ENCODE measurements around the gene SLC35E1. TPM values are rescaled to one million over a fixed set of nuclear protein-coding genes. Genes with fewer than 3 reads are reported as not detected.

Gene SLC35E1
- polyA plus RNA-seq, 1 of the 3 experiments (the other 2 are of a cell fraction) = 23.5 TPM

DNA sequence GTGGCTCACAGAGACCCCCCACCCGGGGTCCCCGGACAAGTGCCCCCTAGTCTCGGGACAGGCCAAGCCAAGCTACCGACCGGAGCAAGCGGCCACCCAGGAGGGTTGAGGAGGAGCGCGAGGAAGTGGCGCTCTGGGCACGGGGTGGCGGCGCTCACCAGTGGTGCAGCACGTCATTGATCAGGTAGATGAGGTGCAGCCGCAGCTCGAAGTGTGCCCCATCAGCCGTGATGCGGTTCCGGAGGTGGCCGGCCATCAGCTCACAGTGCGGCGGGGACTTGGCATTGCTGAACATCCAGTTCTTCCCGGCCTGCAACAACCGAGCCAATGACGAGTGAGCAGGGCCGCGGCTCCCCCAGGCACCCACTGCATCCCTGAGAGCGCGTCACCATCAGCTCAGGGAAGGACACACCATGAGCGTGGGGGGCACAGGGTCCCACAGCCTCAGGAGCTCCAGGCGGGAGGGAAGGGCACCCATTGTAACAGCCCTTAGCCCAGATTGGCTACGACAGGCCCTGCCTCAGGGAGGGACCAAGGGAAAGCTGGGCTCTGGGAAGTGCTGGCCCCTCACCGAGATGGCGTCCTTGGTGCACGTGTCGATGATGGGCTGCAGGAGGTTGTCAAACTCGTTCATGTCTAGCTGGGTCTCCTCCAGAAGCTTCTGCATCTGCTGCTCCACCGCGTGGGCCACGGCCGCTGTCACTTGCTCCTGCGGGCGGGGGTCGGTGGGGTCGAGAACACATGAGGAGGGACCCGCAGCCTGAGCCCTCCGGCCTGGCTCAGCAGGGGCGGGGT, 39.6 kb downstream of the SLC35E1 start:
- Histone ChIP-seq H3F3A (replicated peaks; ENCODE audit: insufficient read depth) (no peaks in the 10 kb centered on the region), H3K4me2 (no peak overlapping the region), H3K4me1 (ENCODE audit: control insufficient read depth in 1 of 2, insufficient read depth in 2 of 2, low read depth in 1 of 2, low read length in 1 of 2) (no peaks in the 10 kb centered on the region; a peak in 1 of 4 replicates), H3K9me3 (no peaks in the 10 kb centered on the region), H3K79me2 (ENCODE audit: insufficient read depth) (peaks cover 45% of the 10 kb centered on the region), H3K36me3 (replicated peaks in 1 of 2; ENCODE audit: control insufficient read depth in 1 of 2, insufficient read depth in 2 of 2, low read length in 1 of 2) (peaks cover 19 to 78% of the 10 kb centered on the region in 2 experiments), H3K9ac (no peak overlapping the region), H3K9me2 (no peaks in the 10 kb centered on the region), H3K27me3 (ENCODE audit: insufficient read depth) (no peaks in the 10 kb centered on the region), H3K4me3 (ENCODE audit: low read depth in 2 of 2, low read length in 1 of 2) (no peak overlapping the region), H2AFZ (ENCODE audit: low read depth) (no peak overlapping the region), H4K20me1 (ENCODE audit: insufficient read depth) (peaks cover 33% of the 10 kb centered on the region), H3K27ac (ENCODE audit: low read depth in 2 of 2, low read length in 1 of 2) (no peak overlapping the region)
- ChIA-PET POLR2A (interaction anchor here (0.9 kb wide), 1 partner anchor 16 kb away, joined by 4 read pairs; no protein-coding TSS in a partner anchor), CTCF (no interaction called here)
- no peak for TF ChIP-seq IRF3 (IDR thresholded peaks at IDR 0.05; ENCODE audit: low read depth, low read length)
- no peak for TF ChIP-seq CHD2 (IDR thresholded peaks at IDR 0.05; ENCODE audit: low read length, partially characterized antibody)
- TF ChIP-seq NFIC (IDR thresholded peaks at IDR 0.05; ENCODE audit: borderline replicate concordance) = no peak
- no peak for TF ChIP-seq SIN3A (IDR thresholded peaks at IDR 0.05; ENCODE audit: borderline replicate concordance, low read depth, low read length)
- TF ChIP-seq JUND (IDR thresholded peaks at IDR 0.05) = no peak
- no peak for TF ChIP-seq RCOR1 (IDR thresholded peaks at IDR 0.05; ENCODE audit: low read length)
- no peak for TF ChIP-seq MEF2A (IDR thresholded peaks at IDR 0.05; ENCODE audit: borderline replicate concordance, low read depth)
- TF ChIP-seq GABPA (IDR thresholded peaks at IDR 0.05; ENCODE audit: low read depth) = no peak
- no peak for TF ChIP-seq RFX5 (IDR thresholded peaks at IDR 0.05; ENCODE audit: low read length)
- TF ChIP-seq ZBTB33 (IDR thresholded peaks at IDR 0.05; ENCODE audit: borderline replicate concordance, low read depth) = no peak
- no peak for TF ChIP-seq RXRA (IDR thresholded peaks at IDR 0.05; ENCODE audit: borderline replicate concordance, low read depth)
- WGBS (ENCODE audit: low lambda C conversion rate) = 96% methylated on average over 23 of the region's 47 CpGs
- no peak for DNase-seq

DNA sequence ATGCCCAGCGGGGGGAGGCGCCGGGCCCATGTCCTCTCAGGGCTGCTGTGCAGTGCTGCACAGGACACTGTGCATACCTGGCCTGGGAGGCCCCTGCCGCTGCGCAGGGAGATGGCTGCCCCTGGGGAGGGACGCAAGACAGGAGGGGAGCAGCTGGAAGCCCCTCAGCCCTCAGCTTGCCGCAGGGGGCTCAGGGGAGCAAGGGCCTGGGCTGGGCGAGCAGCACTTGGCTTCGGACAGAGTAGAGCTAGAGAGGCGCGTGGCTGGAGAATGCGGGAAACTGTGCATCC, 40.9 kb downstream of the SLC35E1 start:
- Histone ChIP-seq H4K20me1 (ENCODE audit: insufficient read depth) (peaks cover 19% of the 10 kb centered on the region), H3K4me2 (no peak overlapping the region), H3K9ac (no peak overlapping the region), H3K79me2 (ENCODE audit: insufficient read depth) (peaks cover 33% of the 10 kb centered on the region), H3F3A (replicated peaks; ENCODE audit: insufficient read depth) (no peaks in the 10 kb centered on the region), H3K9me2 (no peaks in the 10 kb centered on the region), H3K27ac (ENCODE audit: low read depth in 2 of 2, low read length in 1 of 2) (no peak overlapping the region), H3K27me3 (ENCODE audit: insufficient read depth) (no peaks in the 10 kb centered on the region), H3K4me1 (ENCODE audit: control insufficient read depth in 1 of 2, insufficient read depth in 2 of 2, low read depth in 1 of 2, low read length in 1 of 2) (no peaks in the 10 kb centered on the region), H3K36me3 (replicated peaks in 1 of 2; ENCODE audit: control insufficient read depth in 1 of 2, insufficient read depth in 2 of 2, low read length in 1 of 2) (peaks cover 28 to 80% of the 10 kb centered on the region in 2 experiments), H3K4me3 (ENCODE audit: low read depth in 2 of 2, low read length in 1 of 2) (no peak overlapping the region), H2AFZ (ENCODE audit: low read depth) (no peak overlapping the region), H3K9me3 (no peaks in the 10 kb centered on the region)
- DNase-seq = no peak
- POLR2A ChIA-PET = no interaction called here
- CTCF ChIA-PET = no interaction called here
- 97% methylated on average over 12 of the region's 12 CpGs for WGBS (ENCODE audit: low lambda C conversion rate)
- TF ChIP-seq GABPA (IDR thresholded peaks at IDR 0.05; ENCODE audit: low read depth) (no peak), EZH2phosphoT487 (IDR thresholded peaks at IDR 0.05; ENCODE audit: borderline replicate concordance, low read depth) (no peak)
